ACHN (cell line): ENCODE data around the gene CCDC159.
"Not testable (repeated sequence)": the region's sequence is repeated elsewhere in the genome, so short reads cannot be mapped to it uniquely, and the experiment has no call there.

ENCODE experiments used
- DNase-seq: peaks from one replicate; pipeline ENCODE4 v3.0.0-alpha.2; 2015
- in situ Hi-C: cut with HindIII; loops from 2 replicates; pipeline ENCODE4 v1.10.0; 2017; ENCODE audit warnings: low sequenced_read_pairs, low pct_ligation_motif_present, low pct_unique_long_range_greater_than_20kb

The CCDC159 gene

GRCh38 chr19:11361771-11362731, 15.7 kb downstream of the CCDC159 start:
- in situ Hi-C loops: no loop called here
- DNase-seq: no peak

- in situ Hi-C loops: no loop called here
- no peak for DNase-seq
Measured at GRCh38 chr19:11363881-11364280, 17.6 kb downstream of the CCDC159 start.

- no peak for DNase-seq
- in situ Hi-C loops: no loop called here
Measured at GRCh38 chr19:11364296-11364904, 18.1 kb downstream of the CCDC159 start.

GRCh38 chr19:11364935-11365334, 18.6 kb downstream of the CCDC159 start:
- no peak for DNase-seq
- in situ Hi-C loops: no loop called here

- in situ Hi-C loops: no loop called here
- no peak for DNase-seq
Measured at GRCh38 chr19:11365557-11366117, 19.3 kb downstream of the CCDC159 start.

- no peak for DNase-seq
- in situ Hi-C loops: no loop called here
Measured at GRCh38 chr19:11367528-11367927, 21.2 kb downstream of the CCDC159 start.

GRCh38 chr19:11370744-11371143, 24.4 kb downstream of the CCDC159 start:
- in situ Hi-C loops: no loop called here
- DNase-seq: no peak

GRCh38 chr19:11373166-11373884, 27.0 kb downstream of the CCDC159 start:
- no peak for DNase-seq
- in situ Hi-C loops: no loop called here

- in situ Hi-C loops: no loop called here
- DNase-seq: no peak
Measured at GRCh38 chr19:11373885-11374432, 27.6 kb downstream of the CCDC159 start.

- peak; percentile 98 for DNase-seq
Measured at GRCh38 chr19:11374433-11375142, 28.3 kb downstream of the CCDC159 start, which contains the start of gene SWSAP1. Gene SWSAP1, plus strand, starts transcription at chr19:11374666. Its CDS starts 15 bp downstream, at chr19:11374681.

GRCh38 chr19:11375143-11375948, 29.0 kb downstream of the CCDC159 start:
- in situ Hi-C loops: no loop called here
- DNase-seq: peak; percentile 47

More at GRCh38 chr19:11374433-11375142, 28.3 kb downstream of the CCDC159 start, which contains the start of gene SWSAP1:
- in situ Hi-C loops: no loop called here

GRCh38 chr19:11377237-11377636, 30.9 kb downstream of the CCDC159 start:
- in situ Hi-C loops: no loop called here
- DNase-seq: peak; percentile 79

- in situ Hi-C loops: no loop called here
Measured at GRCh38 chr19:11377756-11378155, 31.4 kb downstream of the CCDC159 start.

GRCh38 chr19:11378319-11379189, 32.2 kb downstream of the CCDC159 start:
- peak; percentile 69 for DNase-seq
- in situ Hi-C loops: no loop called here

More at GRCh38 chr19:11377756-11378155, 31.4 kb downstream of the CCDC159 start:
- no peak for DNase-seq

- DNase-seq, in situ Hi-C loops: not testable (repeated sequence)
Measured at GRCh38 chr19:11379269-11379845, 33.0 kb downstream of the CCDC159 start.

GRCh38 chr19:11379857-11380350, 33.6 kb downstream of the CCDC159 start:
- no peak for DNase-seq
- in situ Hi-C loops: no loop called here
